NCI-H524 (cell line): ENCODE data around the gene NFIX.
A peak's percentile ranks its signal among the peaks of the same experiment; 100 is the strongest.

Source experiments
- DNase-seq, 2 experiments: peaks; one replicate each; lab custom pipeline; 2025; lab: John Stamatoyannopoulos, UW

Gene NFIX

DNA sequence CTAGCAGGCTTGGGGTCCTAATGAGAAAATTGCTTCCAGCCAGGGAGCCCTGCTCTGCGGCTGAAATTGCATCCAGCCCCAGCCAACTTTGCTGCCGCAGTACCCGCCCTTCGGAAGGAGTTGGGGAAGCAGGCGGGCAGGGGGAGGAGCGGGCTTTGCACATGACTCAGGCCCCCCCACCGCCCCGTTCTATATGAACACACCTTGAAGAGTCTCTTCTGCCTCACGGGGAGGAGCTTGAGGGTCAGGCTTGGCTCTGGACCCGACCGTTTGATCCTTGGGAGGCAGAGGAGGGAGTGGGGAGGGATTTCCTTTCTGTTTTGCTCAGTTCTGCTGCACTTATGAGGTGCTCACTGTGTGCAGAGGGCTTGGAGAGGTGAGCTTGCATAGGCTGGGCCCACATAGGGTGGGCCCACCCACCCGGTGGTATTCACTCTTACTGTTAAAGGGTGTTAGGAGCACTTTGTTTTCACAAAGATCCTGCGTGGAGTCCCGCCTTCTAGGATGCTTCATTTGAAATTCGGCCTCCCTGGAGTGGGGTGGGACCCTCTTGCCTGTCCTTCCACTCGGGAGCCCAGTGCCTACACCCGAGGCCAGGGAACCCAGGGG lies 60.9 kb downstream of the NFIX start:
- no peak for DNase-seq

DNA sequence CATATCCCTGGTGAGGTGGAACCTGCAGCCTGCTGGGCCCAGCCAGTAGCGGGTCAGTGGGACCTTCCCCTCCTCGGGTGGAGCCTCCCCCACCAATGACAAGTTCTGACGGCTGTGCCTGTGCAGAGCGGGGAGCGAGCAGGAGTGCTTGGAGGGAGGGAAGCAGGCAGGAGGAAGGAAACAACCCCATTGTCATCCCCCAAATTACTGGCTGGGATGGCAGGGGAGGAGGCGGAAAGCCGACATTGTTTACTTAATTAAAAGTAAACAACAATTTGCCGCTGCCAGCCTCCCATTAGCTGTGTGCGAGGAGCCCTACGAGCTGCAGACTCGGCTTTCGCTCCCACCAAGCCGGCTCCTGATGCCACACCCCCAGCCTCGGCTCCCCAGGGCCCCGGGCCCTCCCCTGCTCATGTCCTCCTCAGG lies 61.9 kb downstream of the NFIX start:
- DNase-seq = no peak

GRCh38 chr19:13057744-13058143 lies 62.5 kb downstream of the NFIX start:
- peak; percentile 24 to 34 for DNase-seq

- peak in 1 of 2 experiments; percentile 13 for DNase-seq
These were observed 63.8 kb downstream of the NFIX start for GRCh38 chr19:13058951-13059660.

- DNase-seq = no peak
These were observed 65.1 kb downstream of the NFIX start for GRCh38 chr19:13060233-13060963.

DNA sequence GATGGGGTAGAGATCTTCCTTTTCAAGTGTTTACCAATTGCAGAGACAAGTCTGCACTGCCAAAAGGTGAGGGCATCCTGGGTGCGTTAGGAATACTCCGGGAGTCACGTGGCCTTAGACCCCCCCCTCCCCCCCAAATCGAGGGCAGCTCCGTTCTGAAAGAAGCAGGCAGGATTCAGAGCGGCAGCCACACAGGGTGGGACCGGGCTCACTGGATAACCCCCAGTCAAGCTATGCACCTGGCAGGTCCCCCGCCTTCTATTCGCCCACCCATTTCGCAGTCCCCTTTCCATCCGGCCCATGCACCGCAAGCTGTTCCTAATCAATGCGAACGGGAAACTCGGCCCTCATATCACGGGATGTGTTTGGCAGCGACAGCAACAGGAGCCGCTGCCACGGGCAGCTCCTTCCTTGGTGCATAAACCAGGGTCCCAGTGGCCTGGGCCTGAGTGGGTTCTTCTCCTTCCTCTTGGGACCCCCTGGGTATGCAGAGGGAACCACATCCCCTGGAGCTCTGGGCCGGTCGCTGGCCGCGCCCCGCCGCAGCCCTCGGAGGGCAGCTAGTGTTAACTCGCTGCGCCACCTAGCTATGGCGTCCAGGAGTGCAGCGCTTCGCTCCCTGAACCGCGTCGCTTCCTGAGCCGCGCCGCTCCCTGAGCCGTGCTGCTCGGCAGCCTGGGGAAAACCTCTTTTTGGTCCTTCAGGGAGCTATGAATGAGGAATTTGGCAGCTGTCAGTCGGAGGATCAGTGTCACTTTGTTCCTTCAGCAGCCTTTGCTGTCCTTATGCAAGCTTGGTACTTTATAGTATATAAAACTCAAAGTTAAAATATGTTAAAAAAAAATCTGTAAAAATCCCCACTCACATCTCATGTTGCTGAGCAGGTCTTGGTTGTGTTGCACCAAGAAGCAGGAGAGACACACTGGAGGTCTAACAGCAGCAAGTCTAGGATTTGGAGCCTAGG lies 66.0 kb downstream of the NFIX start:
- DNase-seq = peak; percentile 40 to 83

DNA sequence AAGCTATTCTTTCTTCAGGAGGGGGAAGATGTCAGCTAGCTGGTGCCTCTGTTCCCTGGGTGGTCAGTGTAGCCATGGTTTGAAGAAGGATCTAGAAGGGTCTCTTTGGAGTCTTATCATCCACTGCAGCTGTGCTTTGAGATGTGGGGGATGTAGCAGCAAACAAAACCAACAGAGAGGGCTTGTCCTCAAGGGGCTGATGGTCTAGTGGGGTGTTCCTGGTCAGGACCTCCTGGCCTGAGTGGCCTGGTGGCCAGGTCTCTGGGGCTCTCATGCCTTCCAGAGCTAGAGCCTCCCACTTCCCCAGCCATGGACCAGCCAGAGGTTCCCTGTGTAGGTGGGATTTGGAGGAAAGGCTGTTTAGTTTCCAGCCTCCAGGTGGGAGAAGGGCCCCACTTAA lies 67.0 kb downstream of the NFIX start:
- no peak for DNase-seq

DNA sequence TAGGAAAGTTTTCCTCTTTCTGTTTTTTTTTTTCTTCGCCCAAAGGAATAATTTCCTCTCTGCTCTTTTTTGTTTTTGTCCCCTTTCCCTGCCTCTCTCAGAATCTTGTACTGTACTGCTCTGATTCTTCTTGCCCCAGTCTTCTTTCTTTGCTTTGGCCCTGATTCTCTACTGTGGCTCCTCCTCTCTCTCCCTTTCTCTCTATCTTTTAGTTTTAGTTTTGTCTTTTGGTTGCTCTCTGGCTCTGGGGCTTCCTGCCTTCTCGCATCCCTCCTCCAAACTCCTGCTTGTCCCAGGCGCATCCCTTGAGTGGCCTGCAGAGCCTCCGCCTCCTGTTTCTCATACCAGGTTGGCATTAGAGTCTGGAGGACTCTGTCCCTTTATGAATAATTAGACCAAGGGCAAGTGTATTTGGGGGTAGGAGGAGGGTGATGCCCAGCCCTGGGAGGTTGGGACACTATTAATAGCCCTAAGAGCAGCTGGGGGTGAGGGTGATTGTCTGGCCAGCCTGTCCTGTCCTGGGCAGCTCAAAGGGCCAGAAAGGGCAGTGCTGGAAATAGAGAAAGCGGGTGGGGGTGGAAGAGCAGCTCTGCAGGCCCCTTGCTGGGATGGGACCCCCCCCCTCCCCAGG lies 68.3 kb downstream of the NFIX start:
- no peak for DNase-seq

DNA sequence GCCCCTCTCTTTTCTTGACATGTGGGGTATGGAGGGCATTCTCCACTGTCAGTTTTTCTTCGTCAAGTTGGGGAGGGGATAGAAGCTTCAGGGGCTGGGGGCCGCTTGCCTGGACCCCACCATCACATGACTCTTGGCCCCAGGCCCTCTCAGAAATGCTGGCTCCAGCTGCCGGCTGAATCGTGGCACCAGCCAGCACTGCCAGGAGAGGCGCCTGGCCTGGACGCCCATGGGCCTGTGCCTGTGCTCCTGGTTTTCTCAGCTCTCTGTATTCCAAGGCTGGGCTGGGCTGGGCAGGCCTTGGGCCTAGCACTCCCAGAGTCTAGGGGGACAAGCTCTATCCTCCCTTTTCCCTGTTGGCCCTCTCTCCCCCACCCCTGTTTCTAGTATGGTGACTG lies 68.8 kb downstream of the NFIX start:
- no peak for DNase-seq

- no peak for DNase-seq
These were observed 71.0 kb downstream of the NFIX start for GRCh38 chr19:13066226-13066625.

DNA sequence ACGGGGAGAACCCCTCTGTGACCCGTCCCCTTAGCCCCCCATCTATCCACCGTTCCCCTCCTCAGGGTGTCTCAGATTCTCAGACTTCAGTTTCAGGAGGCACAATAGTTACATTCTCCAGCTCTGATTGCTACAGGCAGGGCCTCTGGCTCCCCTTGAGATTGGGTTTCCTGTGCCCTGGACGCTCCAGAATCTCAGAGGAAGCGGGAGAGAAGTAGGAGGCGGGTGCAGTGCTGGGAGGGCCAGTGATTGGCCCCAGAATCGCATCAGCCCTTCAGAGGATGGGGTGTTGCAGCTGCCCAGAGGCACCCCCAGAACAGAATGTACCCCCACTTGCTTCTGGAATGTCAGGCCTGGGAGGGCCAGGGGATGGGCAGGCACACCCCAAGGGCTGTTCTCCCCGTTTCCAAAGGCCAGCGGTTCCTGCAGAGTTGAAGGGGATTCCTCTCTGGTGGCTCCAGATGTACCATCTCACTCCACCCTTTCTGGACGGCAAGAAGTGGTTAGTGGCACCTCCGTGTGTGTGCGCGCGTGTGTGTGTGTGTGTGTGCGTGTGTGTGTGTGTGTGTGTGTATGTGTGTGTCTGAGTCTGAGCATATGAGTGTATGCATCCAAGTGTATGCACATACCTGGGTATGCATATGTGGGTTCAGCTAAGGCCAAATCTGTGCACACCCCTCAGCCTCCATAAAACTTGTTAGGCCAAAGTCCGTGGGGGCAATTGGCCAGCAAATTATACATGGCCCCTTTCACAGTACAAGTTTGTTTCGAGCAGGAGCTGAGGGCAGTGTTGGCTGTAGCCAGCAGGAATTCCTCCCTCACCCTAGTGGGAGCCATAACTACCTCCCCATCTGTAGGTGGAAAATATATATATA lies 71.9 kb downstream of the NFIX start:
- no peak for DNase-seq

DNA sequence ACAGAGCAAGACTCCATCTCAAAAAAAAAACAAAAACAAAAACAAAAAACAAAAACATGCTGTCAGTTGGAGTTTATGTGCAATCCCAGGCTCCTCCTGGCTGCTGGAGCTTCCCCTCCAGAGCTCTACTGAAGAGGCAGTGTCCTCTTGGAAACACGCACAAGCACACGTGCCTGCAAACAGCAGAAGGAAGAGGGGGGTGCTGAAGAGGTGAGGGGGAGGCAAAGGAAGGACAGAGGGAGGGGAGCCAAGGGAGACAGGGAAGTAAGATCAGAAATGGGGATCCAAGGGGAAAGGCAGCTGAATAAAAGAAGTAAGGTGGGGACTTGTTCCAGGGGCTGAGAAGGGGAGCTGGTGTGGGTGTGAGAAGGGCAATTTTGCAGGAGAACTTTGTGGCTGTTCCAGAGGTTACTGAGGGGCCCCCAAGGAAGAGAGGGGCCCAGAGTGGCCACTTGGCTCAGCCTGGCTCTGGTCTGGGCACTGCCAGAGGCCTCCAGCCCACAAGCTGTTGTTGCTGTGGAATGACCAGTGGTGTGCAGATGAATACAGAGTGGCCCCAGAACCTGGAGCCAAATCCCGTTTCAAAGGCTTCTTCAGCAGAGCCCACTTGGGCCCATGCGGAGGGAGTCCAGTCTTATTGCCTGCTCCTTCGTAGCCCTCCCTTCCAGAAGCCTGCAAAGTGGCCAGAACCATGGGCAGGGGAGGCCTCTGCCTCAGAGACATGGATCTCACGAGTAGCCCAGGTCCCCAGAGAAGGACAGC lies 73.0 kb downstream of the NFIX start:
- DNase-seq = peak in 1 of 2 experiments; percentile 32

- no peak for DNase-seq
These were observed 74.4 kb downstream of the NFIX start for GRCh38 chr19:13069415-13070359.

DNA sequence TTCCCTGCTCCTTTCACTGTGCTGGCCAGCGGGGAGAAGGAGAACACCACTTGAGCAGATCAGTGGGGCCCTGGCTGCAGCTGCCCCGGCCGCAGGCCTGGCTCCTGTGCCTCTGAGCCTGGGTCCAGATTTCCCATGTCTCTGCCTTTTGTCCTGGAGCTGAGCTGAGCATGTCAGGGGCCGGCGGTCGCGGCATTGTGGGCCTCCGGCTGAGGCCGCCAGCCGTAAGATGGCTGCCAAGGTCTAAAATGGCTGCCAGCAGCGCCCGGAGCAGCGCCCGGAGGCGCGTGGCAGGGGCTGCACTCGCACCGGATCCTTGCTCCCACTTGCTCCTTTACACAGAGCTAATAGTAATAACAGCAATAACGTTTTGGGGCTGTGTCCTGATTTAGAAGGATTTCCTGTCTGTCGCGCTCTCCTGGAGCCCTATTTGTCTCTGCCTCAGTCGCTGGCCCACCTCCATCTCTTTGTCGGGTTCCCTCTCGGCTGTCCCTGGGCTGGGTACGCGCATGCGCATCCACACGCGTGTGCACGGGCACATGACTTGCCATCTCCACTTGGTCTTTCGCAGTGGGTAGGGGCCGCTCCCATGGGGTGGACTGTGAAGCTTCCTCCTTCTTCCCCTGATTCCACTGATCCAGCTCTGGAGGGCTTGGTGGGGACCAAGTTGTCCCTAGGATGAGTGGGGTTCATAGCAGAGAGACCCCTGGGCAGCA lies 75.3 kb downstream of the NFIX start:
- no peak for DNase-seq

- peak; percentile 35 to 50 for DNase-seq
These were observed 76.3 kb downstream of the NFIX start for GRCh38 chr19:13071444-13072187.

GRCh38 chr19:13072188-13072908 lies 77.1 kb downstream of the NFIX start:
- DNase-seq = no peak
